BE2C (cell line): ENCODE measurements around the gene TMEM184C.

ENCODE experiments used
- DNase-seq: peaks from one replicate; pipeline ENCODE4 v3.0.0-alpha.2; 2020
- H3K27me3 ChIP-seq: fragments of 250-450 bp; sonication (Bioruptor Pico); 2 replicates; pipeline ENCODE4 v1.5.1; 2020; ENCODE audit warnings: mild to moderate bottlenecking
- H3K36me3 ChIP-seq: fragments of 250-450 bp; sonication (Bioruptor Pico); 2 replicates; pipeline ENCODE4 v1.5.1; 2020; ENCODE audit warnings: mild to moderate bottlenecking
- H3K4me1 ChIP-seq: fragments of 250-450 bp; sonication (Bioruptor Pico); 2 replicates; pipeline ENCODE4 v1.5.1; 2020
- H3K4me3 ChIP-seq: 2 replicates; pipeline ENCODE4 v1.5.1; 2011; ENCODE audit warnings: low read depth, low read length
- H3K9me3 ChIP-seq: fragments of 250-450 bp; sonication (Bioruptor Pico); 2 replicates; pipeline ENCODE4 v1.5.1; 2020
- TF ChIP-seq, protein P1 (sequence below): IDR thresholded peaks from 2 replicates; pipeline ENCODE4 v1.5.1; 2012; ENCODE audit warnings: mild to moderate bottlenecking, low read depth, low read length

The TMEM184C gene

DNA sequence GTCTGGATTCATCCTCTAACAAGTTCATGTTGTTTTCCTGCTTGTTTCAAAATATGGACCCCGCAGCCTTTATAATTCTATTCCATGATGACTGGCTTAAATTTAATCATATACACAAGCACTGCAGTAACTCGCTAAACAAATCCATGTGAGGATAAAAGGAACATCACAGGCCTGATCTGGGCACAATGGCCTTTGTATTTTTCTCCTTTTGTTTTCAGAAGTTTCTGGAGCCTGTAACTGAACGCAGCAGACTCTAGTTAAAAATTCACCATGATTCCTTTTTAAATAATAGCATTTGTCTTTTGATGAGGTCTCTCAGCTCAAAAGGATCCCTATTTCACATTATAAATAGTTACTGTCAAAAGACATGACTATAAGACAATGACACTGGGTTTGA, 30.2 kb upstream of the TMEM184C start:
- Histone ChIP-seq H3K36me3 (no peaks in the 10 kb centered on the region), H3K4me3 (no peak overlapping the region), H3K9me3 (no peaks in the 10 kb centered on the region), H3K27me3 (no peaks in the 10 kb centered on the region), H3K4me1 (peaks cover 4% of the 10 kb centered on the region; the same call in 1 of the 2 replicates)
- TF ChIP-seq, protein P1, sequence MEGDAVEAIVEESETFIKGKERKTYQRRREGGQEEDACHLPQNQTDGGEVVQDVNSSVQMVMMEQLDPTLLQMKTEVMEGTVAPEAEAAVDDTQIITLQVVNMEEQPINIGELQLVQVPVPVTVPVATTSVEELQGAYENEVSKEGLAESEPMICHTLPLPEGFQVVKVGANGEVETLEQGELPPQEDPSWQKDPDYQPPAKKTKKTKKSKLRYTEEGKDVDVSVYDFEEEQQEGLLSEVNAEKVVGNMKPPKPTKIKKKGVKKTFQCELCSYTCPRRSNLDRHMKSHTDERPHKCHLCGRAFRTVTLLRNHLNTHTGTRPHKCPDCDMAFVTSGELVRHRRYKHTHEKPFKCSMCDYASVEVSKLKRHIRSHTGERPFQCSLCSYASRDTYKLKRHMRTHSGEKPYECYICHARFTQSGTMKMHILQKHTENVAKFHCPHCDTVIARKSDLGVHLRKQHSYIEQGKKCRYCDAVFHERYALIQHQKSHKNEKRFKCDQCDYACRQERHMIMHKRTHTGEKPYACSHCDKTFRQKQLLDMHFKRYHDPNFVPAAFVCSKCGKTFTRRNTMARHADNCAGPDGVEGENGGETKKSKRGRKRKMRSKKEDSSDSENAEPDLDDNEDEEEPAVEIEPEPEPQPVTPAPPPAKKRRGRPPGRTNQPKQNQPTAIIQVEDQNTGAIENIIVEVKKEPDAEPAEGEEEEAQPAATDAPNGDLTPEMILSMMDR = no peak
- DNase-seq = no peak

DNA sequence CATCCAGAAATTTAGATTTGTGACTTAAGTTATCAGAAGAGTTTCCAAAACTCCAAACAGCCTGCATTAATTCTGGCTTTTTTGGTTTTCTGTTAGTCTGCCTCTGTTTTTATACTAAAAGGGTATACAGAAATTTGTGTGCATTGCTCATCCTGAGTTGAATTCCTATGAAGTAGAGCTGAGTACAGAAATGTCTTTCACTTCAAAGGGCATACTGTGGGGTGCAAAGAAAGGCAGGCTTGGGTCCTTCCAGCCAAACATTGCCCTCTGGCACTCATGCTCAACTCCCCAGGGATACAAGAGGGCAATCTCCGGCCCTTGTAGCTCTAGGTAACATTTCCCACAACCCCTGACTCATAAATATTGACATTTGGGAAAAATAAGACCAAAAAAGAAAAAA, 27.6 kb upstream of the TMEM184C start:
- Histone ChIP-seq H3K36me3 (no peaks in the 10 kb centered on the region), H3K4me1 (peaks cover 4% of the 10 kb centered on the region; the same call in 1 of the 2 replicates), H3K9me3 (no peaks in the 10 kb centered on the region), H3K4me3 (no peak overlapping the region), H3K27me3 (no peaks in the 10 kb centered on the region)
- TF ChIP-seq, protein P1 = no peak
- DNase-seq = peak; percentile 20

DNA sequence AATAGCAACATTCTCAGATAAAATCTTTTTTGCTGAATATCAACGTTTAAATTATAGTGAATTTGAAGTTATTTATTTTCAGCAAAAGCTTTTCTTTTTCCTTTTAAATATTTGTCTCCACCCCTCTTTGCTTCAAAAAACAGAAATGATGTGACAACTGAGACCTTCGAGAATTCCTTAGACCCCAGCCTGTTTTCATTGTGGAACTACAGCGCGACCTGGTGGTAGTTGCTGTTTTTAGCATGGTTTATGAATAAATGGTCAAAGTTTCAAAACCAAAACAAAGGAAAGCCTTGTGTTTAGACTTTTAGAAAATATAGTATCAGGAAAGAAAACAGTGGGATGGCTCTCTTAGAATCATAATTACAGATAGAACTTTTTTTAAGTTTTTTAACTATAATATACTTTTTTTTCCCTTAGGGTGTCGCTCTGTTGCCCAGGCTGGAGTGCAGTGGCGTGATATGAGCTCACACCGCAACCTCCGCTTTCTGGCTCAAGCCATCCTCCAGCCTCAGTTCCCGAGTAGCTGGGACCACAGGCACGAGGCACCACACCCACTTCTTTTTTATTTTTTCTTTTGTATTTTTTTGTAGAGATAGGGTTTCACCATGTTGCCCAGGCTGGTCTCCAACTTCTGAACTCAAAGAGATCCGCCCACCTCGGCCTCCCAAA, 26.8 kb upstream of the TMEM184C start:
- TF ChIP-seq, protein P1 = peak; percentile 87
- Histone ChIP-seq H3K36me3 (no peaks in the 10 kb centered on the region), H3K4me1 (peaks cover 4% of the 10 kb centered on the region; the same call in 1 of the 2 replicates), H3K27me3 (no peaks in the 10 kb centered on the region), H3K4me3 (no peak overlapping the region), H3K9me3 (no peaks in the 10 kb centered on the region)
- peak; percentile 70 for DNase-seq

DNA sequence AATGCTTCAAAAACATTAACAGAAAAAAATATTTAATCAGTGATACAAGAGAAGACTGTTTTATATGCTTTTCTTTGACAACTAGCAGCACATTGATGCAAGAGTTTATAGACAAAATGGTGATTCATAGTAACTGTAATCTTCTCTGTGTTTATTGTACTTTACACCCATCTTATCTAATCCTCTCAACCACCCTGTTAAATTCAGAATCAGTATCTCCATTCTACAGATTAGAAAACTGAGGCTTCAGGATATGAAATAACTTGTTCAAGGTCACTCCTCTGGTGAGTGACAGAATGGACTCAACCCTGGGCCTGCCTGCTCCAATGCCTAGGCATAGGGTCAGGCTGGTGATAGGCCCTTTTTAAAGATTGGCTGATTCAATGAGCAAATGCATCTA, 26.1 kb upstream of the TMEM184C start:
- Histone ChIP-seq H3K9me3 (no peaks in the 10 kb centered on the region), H3K36me3 (no peaks in the 10 kb centered on the region), H3K4me3 (no peak overlapping the region), H3K4me1 (peaks cover 4% of the 10 kb centered on the region; the same call in 1 of the 2 replicates), H3K27me3 (no peaks in the 10 kb centered on the region)
- DNase-seq = no peak
- TF ChIP-seq, protein P1 = no peak

DNA sequence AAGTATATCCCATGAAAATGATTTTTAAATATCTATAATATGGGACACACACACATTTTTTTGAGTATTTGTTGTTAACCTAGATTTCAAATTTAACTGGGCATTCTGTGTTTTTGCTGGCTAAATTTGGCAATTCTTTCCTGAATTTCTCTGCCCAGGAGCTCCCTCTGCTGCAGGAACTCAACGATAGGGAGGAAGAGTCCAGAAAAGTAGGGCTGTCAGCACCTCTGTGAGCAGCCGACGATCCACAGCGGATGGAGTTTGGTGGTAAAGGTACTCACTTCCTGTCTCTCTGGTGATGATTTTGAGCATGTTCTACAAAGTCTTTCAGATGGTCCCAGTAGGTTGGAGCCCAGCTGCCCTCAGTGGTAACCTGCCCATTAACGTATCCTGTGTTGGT, 23.1 kb upstream of the TMEM184C start:
- TF ChIP-seq, protein P1 = no peak; the same call in 1 of the 2 replicates
- H3K36me3 ChIP-seq = no peaks in the 10 kb centered on the region
- peaks cover 15% of the 10 kb centered on the region for H3K4me1 ChIP-seq
- no peaks in the 10 kb centered on the region for H3K9me3 ChIP-seq
- no peak for DNase-seq
- H3K27me3 ChIP-seq = no peaks in the 10 kb centered on the region
- H3K4me3 ChIP-seq = no peak overlapping the region

DNA sequence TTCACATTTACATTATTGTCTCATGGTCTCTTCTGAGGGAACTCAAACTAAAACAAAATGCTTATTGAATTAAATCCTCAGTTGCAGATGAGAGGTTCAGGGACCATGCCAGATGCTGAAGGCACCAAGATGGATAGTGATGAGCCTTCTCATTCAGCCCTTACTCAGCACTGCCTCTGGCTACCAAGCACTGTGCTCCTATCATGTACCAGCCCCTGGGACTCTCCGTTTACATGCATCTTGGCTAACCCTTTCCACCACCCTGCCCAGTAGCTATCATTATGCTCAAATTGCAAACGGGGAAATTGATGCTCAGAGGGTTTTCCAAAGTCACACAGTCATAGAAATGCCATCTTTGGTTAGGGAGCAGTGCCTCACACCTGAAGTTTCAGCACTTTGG, 22.6 kb upstream of the TMEM184C start:
- no peaks in the 10 kb centered on the region for H3K9me3 ChIP-seq
- no peaks in the 10 kb centered on the region for H3K36me3 ChIP-seq
- H3K4me1 ChIP-seq = peaks cover 12% of the 10 kb centered on the region
- TF ChIP-seq, protein P1 = no peak
- DNase-seq = no peak
- H3K4me3 ChIP-seq = no peak overlapping the region
- H3K27me3 ChIP-seq = no peaks in the 10 kb centered on the region
